Astrocyte (in vitro differentiated cells and primary cell): ENCODE data around the gene JHY. TPM values are rescaled to one million over a fixed set of nuclear protein-coding genes. Genes with fewer than 3 reads are reported as not detected.

ENCODE experiments used
- total RNA-seq: library from RNA; stranded (reverse); gene quantifications from 2 replicates; pipeline ENCODE4 v1.2.1, GENCODE V29; 2021

Gene JHY
- total RNA-seq, 1 donor from 2014 or later: 2.7 TPM

Other genes starting within 250 kb of the JHY start
- 62.1 and 64.0 TPM in 2 replicates for gene UBASH3B, start 227.0 kb upstream of the JHY start, total RNA-seq
- not detected in 2 replicates for gene CRTAM, start 44.3 kb upstream of the JHY start, total RNA-seq
- gene BSX, start 99.1 kb downstream of the JHY start, total RNA-seq: not detected in 2 replicates
- 1,391 and 1,502 TPM in 2 replicates for gene HSPA8, start 179.4 kb downstream of the JHY start, total RNA-seq